MM.1S (cell line): ENCODE results near the gene CNIH3.

Experiments used
- DNase-seq: peaks from one replicate; pipeline ENCODE4 v3.0.0-alpha.2; 2015
- H2AFZ ChIP-seq: fragments of 300-600 bp; sonication (generic); 2 replicates; pipeline ENCODE4 v1.6.0; 2016; ENCODE audit warnings: antibody characterized with exemption, low read length
- H3F3A ChIP-seq: fragments of 300-600 bp; sonication (generic); 2 replicates; pipeline ENCODE4 v1.6.1; 2016; ENCODE audit warnings: mild to moderate bottlenecking, antibody characterized with exemption, low read length, moderate library complexity, mixed read lengths; ENCODE audit not compliant: insufficient read depth
- H3K27ac ChIP-seq: fragments of 300-600 bp; sonication (generic); 2 replicates; pipeline ENCODE4 v1.5.1; 2016; ENCODE audit warnings: mild to moderate bottlenecking, low read length
- H3K27me3 ChIP-seq: fragments of 300-600 bp; sonication (generic); replicated peaks from 2 replicates; pipeline ENCODE4 v1.6.0; 2016; ENCODE audit warnings: low read length; ENCODE audit not compliant: insufficient read depth
- H3K36me3 ChIP-seq: fragments of 300-600 bp; sonication (generic); replicated peaks from 2 replicates; pipeline ENCODE4 v1.6.1; 2016; ENCODE audit warnings: mild to moderate bottlenecking, low read length, mixed read lengths; ENCODE audit not compliant: insufficient read depth
- H3K4me1 ChIP-seq: fragments of 300-600 bp; sonication (generic); 2 replicates; pipeline ENCODE4 v1.6.1; 2016; ENCODE audit warnings: low read length, mixed read lengths
- H3K4me2 ChIP-seq: fragments of 300-600 bp; sonication (generic); 2 replicates; pipeline ENCODE4 v1.6.0; 2016; ENCODE audit warnings: low read depth, low read length
- H3K4me3 ChIP-seq: fragments of 300-600 bp; sonication (generic); 2 replicates; pipeline ENCODE4 v1.5.1; 2016; ENCODE audit warnings: low read length, mixed read lengths
- H3K79me2 ChIP-seq: fragments of 300-600 bp; sonication (generic); 2 replicates; pipeline ENCODE4 v1.6.1; 2016; ENCODE audit warnings: mixed run types, low read length, mixed read lengths
- H3K9ac ChIP-seq: fragments of 300-600 bp; sonication (generic); 2 replicates; pipeline ENCODE4 v1.6.1; 2016; ENCODE audit warnings: low read length, mixed read lengths
- H3K9me2 ChIP-seq: fragments of 300-600 bp; sonication (generic); replicated peaks from 2 replicates; pipeline ENCODE4 v1.6.1; 2016; ENCODE audit warnings: mild to moderate bottlenecking, low read length, mixed read lengths; ENCODE audit not compliant: insufficient read depth
- H3K9me3 ChIP-seq: fragments of 300-600 bp; sonication (generic); replicated peaks from 2 replicates; pipeline ENCODE4 v1.6.1; 2016; ENCODE audit warnings: mild to moderate bottlenecking, low read length, mixed read lengths; ENCODE audit not compliant: insufficient read depth
- H4K20me1 ChIP-seq: fragments of 300-600 bp; sonication (generic); 2 replicates; pipeline ENCODE4 v1.6.1; 2016; ENCODE audit warnings: mild to moderate bottlenecking, low read length, moderate library complexity, mixed read lengths; ENCODE audit not compliant: insufficient read depth
- EZH2 ChIP-seq: fragments of 300-600 bp; sonication (generic); optimal IDR thresholded peaks from 2 replicates; pipeline ENCODE3; 2017; ENCODE audit warnings: low read depth, mild to moderate bottlenecking, antibody characterized with exemption, low read length, mixed read lengths
- EZH2phosphoT487 ChIP-seq: fragments of 300-600 bp; sonication (generic); IDR thresholded peaks from 2 replicates; pipeline ENCODE4 v1.6.1; 2018; ENCODE audit warnings: antibody characterized with exemption, low read length
- TF ChIP-seq, protein P1 (sequence below): fragments of 300-600 bp; sonication (generic); IDR thresholded peaks from 2 replicates; pipeline ENCODE4 v1.5.1; 2016; ENCODE audit warnings: antibody characterized with exemption, low read length, mixed read lengths

CNIH3 gene

DNA sequence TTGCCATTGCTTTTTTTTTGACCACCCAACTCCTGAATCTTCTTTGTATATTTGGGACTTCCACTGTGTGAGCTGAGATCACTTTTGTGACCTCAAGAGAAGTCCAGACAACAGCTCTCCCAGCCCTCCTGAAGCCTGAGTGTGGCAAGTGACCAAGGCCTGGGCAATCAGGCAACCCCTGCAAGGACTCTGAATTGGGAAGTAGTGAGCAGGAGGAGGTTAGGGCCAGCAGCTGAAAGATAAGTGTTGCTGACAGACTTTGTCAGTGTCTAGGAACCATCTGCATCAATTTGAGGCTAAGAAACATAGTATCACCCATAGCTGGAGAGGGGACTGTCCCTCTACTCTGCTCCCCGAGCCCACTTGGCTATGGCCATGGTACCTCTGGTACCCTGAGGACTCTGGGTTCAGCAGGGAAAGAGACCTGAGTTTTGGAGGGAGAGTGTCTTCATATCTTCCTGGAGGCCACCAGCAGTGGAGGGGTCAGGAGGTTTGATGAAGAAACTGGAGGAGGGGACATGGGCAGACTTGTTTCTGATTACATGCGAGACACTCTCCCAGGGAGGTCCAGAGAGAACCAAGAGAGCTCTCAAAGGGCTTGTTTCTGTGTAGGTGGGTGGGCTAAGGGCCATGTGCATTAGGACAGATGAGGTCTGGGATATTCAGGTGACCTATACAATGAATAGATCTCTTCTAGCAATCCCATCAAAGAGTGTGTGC lies 166.3 kb downstream of the CNIH3 start:
- Histone ChIP-seq H3K9me3 (no peaks in the 10 kb centered on the region), H3K79me2 (no peaks in the 10 kb centered on the region), H4K20me1 (no peaks in the 10 kb centered on the region), H2AFZ (no peak overlapping the region), H3K4me1 (peaks cover 28% of the 10 kb centered on the region), H3K4me3 (no peak overlapping the region), H3K36me3 (no peaks in the 10 kb centered on the region), H3K27ac (peak overlapping the region; percentile 29; the same call in 1 of the 2 replicates), H3K9ac (no peak overlapping the region), H3K4me2 (peak overlapping the region; percentile 62), H3K9me2 (no peaks in the 10 kb centered on the region), H3K27me3 (peaks cover 34% of the 10 kb centered on the region), H3F3A (peaks cover 24% of the 10 kb centered on the region)
- no peak for DNase-seq
- TF ChIP-seq, protein P1, sequence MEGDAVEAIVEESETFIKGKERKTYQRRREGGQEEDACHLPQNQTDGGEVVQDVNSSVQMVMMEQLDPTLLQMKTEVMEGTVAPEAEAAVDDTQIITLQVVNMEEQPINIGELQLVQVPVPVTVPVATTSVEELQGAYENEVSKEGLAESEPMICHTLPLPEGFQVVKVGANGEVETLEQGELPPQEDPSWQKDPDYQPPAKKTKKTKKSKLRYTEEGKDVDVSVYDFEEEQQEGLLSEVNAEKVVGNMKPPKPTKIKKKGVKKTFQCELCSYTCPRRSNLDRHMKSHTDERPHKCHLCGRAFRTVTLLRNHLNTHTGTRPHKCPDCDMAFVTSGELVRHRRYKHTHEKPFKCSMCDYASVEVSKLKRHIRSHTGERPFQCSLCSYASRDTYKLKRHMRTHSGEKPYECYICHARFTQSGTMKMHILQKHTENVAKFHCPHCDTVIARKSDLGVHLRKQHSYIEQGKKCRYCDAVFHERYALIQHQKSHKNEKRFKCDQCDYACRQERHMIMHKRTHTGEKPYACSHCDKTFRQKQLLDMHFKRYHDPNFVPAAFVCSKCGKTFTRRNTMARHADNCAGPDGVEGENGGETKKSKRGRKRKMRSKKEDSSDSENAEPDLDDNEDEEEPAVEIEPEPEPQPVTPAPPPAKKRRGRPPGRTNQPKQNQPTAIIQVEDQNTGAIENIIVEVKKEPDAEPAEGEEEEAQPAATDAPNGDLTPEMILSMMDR: no peak
- TF ChIP-seq EZH2: no peak
- no peak for TF ChIP-seq EZH2phosphoT487

DNA sequence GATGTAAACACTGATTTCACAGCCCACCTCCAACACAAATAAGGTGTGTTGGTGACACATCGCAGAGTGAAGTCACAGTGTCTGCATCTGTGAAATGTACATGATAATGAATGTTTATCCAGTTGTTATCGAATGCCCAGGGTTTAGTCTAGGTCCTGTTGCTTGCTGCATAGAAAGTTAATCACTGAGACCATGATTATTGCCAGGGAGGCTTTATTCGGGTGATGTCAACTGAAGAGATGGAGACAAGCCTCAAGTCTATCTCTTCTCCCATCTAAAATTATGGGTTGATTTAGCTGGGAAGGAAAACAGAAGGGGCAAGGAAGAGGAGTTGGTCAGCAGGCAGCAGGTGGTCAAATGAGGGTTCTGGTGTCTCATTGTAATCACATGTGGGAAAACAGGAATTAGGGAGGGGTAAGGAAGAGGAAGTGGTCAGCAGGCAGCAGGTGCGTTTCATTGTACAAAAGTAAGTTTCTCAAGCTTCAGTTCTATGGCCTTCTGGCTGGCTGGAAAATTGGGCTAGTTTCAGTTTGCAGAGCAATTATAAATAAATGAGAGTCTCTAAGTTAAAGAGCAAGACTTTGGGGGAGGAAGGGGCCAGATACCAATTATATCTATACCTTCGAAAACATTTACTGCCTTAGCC lies 167.0 kb downstream of the CNIH3 start:
- Histone ChIP-seq H2AFZ (no peak overlapping the region), H3K4me2 (peak overlapping the region; percentile 62)
- peak; percentile 86 for DNase-seq

GRCh38 chr1:224784265-224785039 lies 168.3 kb downstream of the CNIH3 start:
- H3K27ac ChIP-seq: no peak overlapping the region
- peaks cover 24% of the 10 kb centered on the region for H3F3A ChIP-seq
- no peak overlapping the region for H3K9ac ChIP-seq
- DNase-seq: no peak
- no peak overlapping the region for H3K4me3 ChIP-seq
- H3K4me2 ChIP-seq: peak overlapping the region; percentile 62; the same call in 1 of the 2 replicates
- no peaks in the 10 kb centered on the region for H3K9me3 ChIP-seq
- no peaks in the 10 kb centered on the region for H3K79me2 ChIP-seq
- H4K20me1 ChIP-seq: no peaks in the 10 kb centered on the region
- H3K36me3 ChIP-seq: no peaks in the 10 kb centered on the region
- peaks cover 28% of the 10 kb centered on the region for H3K4me1 ChIP-seq
- H2AFZ ChIP-seq: no peak overlapping the region
- peaks cover 34% of the 10 kb centered on the region for H3K27me3 ChIP-seq
- H3K9me2 ChIP-seq: no peaks in the 10 kb centered on the region
- TF ChIP-seq EZH2phosphoT487 (no peak), EZH2 (no peak)
- TF ChIP-seq, protein P1: no peak

More for the DNA sequence above, 167.0 kb downstream of the CNIH3 start:
- TF ChIP-seq EZH2phosphoT487: no peak
- TF ChIP-seq EZH2: no peak
- TF ChIP-seq, protein P1: no peak
- peaks cover 24% of the 10 kb centered on the region for H3F3A ChIP-seq
- no peak overlapping the region for H3K9ac ChIP-seq
- peaks cover 34% of the 10 kb centered on the region for H3K27me3 ChIP-seq
- peaks cover 28% of the 10 kb centered on the region for H3K4me1 ChIP-seq
- H3K9me2 ChIP-seq: no peaks in the 10 kb centered on the region
- H3K79me2 ChIP-seq: no peaks in the 10 kb centered on the region
- H3K27ac ChIP-seq: peak overlapping the region; percentile 29; the same call in 1 of the 2 replicates
- H3K4me3 ChIP-seq: peak overlapping the region; percentile 10; the same call in 1 of the 2 replicates
- no peaks in the 10 kb centered on the region for H3K36me3 ChIP-seq
- no peaks in the 10 kb centered on the region for H4K20me1 ChIP-seq
- no peaks in the 10 kb centered on the region for H3K9me3 ChIP-seq
